Thymus (tissue), 11 donors: ENCODE results near the gene SLC29A1. TPM values are rescaled to one million over a fixed set of nuclear protein-coding genes. Genes with fewer than 3 reads are reported as not detected.
A peak's percentile ranks its signal among the peaks of the same experiment; 100 is the strongest.

ENCODE experiments used
- DNase-seq, 9 donors: peaks; one replicate each; pipeline ENCODE4 v3.0.0-alpha.2; 2013; ENCODE audit warnings: low spot score in 9 of 9, low read depth in 6 of 9, missing footprints in 1 of 9
- H3K27ac ChIP-seq, 2 donors: one replicate each; pipeline ENCODE4 v1.5.1; 2013; ENCODE audit warnings: control low read depth in 1 of 2, low read depth in 1 of 2, low read length in 1 of 2, mild to moderate bottlenecking in 1 of 2, moderate library complexity in 1 of 2
- H3K27me3 ChIP-seq, 2 donors: one replicate each; pipeline ENCODE4 v1.5.1; 2013; ENCODE audit warnings: low read length in 1 of 2; ENCODE audit not compliant: control insufficient read depth in 2 of 2, insufficient read depth in 1 of 2
- H3K36me3 ChIP-seq, 2 donors: one replicate each; pipeline ENCODE4 v1.5.1; 2013; ENCODE audit warnings: low read length in 1 of 2, mild to moderate bottlenecking in 1 of 2, moderate library complexity in 1 of 2; ENCODE audit not compliant: control insufficient read depth in 2 of 2, insufficient read depth in 2 of 2
- H3K4me1 ChIP-seq, 2 donors: one replicate each; pipeline ENCODE4 v1.5.1; 2013; ENCODE audit warnings: low read length in 2 of 2; ENCODE audit not compliant: control insufficient read depth in 2 of 2, insufficient read depth in 2 of 2
- H3K4me3 ChIP-seq, 2 donors: one replicate each; pipeline ENCODE4 v1.5.1; 2013; ENCODE audit warnings: low read length in 2 of 2, control low read depth in 1 of 2, mild to moderate bottlenecking in 1 of 2
- H3K9me3 ChIP-seq, 2 donors: one replicate each; pipeline ENCODE4 v1.5.1; 2013; ENCODE audit warnings: low read length in 1 of 2, mild to moderate bottlenecking in 1 of 2; ENCODE audit not compliant: control insufficient read depth in 2 of 2, insufficient read depth in 1 of 2
- WGBS: extraction: QIAGEN DNeasy Blood & Tissue Kit; methylation state at CpG from one replicate; pipeline ENCODE4 v1.1.7; 2013; 5-methylcytosine and 5-hydroxymethylcytosine counted together
- polyA plus RNA-seq: library from polyadenylated mRNA; stranded (reverse); fragments of 200-250 nt; gene quantifications from one replicate; pipeline ENCODE4 v1.2.3, GENCODE V29; 2013
- total RNA-seq: library from RNA; stranded (reverse); fragments of 120-200 nt; gene quantifications from one replicate; pipeline ENCODE4 v1.2.4, GENCODE V29; 2013
- donor health status: healthy.

Gene SLC29A1
- total and polyA plus RNA-seq, 2 donors = 17.9 to 69.0 TPM

DNA sequence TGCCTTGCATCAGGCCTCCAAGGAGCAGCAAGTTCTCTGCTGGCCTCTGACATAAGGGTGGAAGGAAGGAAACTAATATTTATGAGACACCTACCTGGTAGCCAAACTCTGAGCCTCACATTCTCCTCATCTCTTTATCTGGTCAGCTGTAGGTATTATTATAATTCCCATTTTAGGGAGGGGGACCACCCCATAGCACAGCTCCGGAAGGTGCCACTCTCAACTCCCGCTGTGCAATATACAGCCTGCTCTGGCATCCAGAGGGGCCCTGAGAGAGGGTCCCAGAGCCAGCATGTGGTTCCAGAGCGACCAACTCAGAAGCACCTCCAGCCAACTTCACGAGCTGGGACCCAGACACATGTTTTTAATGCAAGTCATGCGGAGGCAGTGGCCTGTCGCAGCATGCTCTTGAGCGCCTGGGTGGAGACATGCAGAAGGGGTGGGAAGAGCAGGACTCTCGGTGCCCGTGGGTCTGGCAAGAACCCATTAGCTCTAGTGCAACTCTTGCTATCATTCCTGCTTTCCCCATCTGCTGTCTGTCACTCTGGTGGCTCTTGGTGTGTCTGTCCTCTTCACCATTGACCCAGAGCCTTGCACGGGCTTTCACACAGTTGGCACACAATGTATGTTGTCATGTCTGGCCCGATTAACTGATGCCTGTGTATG is 21.6 kb upstream of the SLC29A1 start:
- DNase-seq = no peak
- H3K4me3 ChIP-seq = no peak overlapping the region
- H3K27me3 ChIP-seq = no peaks in the 10 kb centered on the region
- 94% methylated on average over 11 of the region's 11 CpGs for WGBS
- no peaks in the 10 kb centered on the region for H3K36me3 ChIP-seq
- H3K27ac ChIP-seq = no peak overlapping the region
- H3K4me1 ChIP-seq = no peaks in the 10 kb centered on the region
- H3K9me3 ChIP-seq = no peaks in the 10 kb centered on the region

DNA sequence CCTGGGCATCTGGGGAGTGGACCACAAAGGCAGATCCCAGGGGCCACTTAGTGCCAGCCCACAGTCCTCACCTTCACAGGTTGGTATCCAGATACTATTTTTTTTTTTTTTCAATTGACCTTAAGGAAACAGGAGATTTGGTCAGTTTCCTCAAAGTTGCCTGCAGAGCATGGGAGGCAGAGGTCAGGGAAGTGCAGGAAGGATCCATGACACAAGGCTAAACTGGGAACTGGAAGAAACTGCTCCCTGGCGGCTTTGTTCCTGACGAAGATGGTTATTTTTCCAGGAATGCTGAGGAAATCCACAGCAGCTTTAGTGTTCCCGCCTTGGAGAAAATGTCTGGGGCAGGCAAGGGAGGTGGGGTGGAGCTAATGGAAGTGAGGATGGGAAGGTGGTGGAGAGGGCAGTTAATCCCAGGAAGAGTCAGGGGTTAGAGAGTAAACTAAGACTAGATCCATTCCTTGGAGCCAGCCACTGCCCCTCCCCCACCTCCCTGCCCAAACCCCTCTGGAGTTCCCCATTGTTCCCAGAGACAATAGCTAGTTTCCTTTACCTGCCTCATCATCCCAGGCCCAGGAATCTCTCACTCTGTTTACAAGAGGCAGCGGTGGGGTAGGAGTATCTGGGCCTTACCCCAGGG is 20.9 kb upstream of the SLC29A1 start:
- Histone ChIP-seq H3K9me3 (no peaks in the 10 kb centered on the region), H3K36me3 (no peaks in the 10 kb centered on the region), H3K4me1 (no peaks in the 10 kb centered on the region), H3K27ac (no peak overlapping the region), H3K4me3 (no peak overlapping the region), H3K27me3 (no peaks in the 10 kb centered on the region)
- no peak for DNase-seq
- whole genome bisulfite sequencing = 98% methylated on average over 4 of the region's 4 CpGs

DNA sequence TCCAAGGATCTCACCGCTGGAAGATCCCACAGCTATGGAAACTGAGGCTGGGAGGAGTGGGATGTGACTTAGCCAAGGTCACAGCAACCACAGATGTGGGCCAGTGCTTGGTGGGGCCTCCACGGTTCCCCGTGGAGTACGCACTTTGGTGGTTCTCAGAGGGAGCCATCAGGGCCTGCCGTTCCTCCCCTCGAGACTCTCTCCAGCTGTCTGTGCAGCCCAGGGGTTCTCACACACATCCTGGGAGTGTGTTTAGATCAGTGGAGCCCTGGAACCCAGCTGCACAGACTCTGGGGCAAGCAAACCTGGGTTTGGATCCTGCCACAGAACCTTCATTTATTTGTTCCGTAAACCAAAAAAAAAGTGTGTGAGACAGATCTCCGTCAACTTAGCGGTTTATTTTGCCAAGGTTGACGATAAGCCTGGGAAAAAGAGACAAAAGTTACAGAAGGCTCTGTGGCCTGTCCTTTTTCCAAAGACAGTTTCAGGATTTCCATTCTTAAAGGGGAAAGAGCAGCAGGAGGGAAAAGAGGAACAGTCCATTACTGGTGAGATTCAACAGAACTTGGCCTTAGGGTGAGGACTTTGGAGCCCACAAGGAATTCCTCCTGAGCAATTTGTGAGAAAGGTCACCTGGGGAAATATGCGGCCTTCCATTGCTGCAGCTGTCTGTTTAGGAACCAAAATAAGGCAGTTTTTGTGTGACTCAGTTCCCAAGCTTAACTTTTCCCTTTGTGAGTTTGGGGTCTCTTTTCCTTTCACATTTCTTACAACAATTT is 20.2 kb upstream of the SLC29A1 start:
- no peaks in the 10 kb centered on the region for H3K9me3 ChIP-seq
- no peaks in the 10 kb centered on the region for H3K27me3 ChIP-seq
- WGBS = 97% methylated on average over 11 of the region's 11 CpGs
- no peak overlapping the region for H3K4me3 ChIP-seq
- no peaks in the 10 kb centered on the region for H3K4me1 ChIP-seq
- H3K36me3 ChIP-seq = no peaks in the 10 kb centered on the region
- DNase-seq = no peak
- no peak overlapping the region for H3K27ac ChIP-seq

DNA sequence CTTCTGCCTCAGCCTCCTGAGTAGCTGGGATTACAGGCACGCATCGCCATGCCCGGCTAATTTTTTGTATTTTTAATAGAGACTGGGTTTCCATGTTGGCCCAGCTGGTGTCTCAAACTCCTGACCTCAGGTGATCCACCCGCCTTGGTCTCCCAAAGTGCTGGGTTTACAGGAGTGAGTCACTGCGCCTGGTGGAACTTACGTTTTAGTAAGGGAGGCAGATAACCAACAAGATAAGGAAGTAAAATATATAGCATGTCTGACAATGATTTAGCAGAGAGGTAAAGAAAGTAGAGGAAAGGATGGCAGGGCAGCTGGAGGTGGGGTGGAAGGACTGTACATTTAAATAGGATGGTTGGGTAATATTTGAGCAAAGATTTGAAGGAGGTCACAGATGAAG is 19.4 kb upstream of the SLC29A1 start:
- H3K4me3 ChIP-seq = no peak overlapping the region
- no peaks in the 10 kb centered on the region for H3K9me3 ChIP-seq
- H3K27me3 ChIP-seq = no peaks in the 10 kb centered on the region
- DNase-seq = no peak
- H3K27ac ChIP-seq = no peak overlapping the region
- no peaks in the 10 kb centered on the region for H3K4me1 ChIP-seq
- 92% methylated on average over 6 of the region's 6 CpGs for WGBS
- no peaks in the 10 kb centered on the region for H3K36me3 ChIP-seq

DNA sequence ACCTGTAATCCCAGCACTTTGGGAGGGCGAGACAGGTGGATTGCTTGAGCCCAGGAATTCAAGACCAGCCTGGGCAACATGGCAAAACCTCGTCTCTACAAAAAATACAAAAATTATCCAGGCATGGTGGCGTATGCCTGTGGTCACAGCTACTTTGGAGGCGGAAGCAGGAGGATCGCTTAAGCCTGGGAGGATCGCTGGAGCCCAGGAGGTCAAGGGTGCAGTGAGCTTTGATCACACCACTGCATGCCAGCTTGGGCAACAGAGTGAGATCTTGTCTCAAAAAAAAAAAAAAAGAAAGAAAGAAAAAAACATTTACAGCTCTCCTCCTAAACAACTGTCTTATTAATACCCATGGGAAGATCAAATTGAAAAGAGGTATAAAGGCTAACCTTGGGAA is 15.4 kb upstream of the SLC29A1 start:
- Histone ChIP-seq H3K27ac (no peak overlapping the region), H3K4me1 (no peaks in the 10 kb centered on the region), H3K4me3 (no peak overlapping the region), H3K36me3 (no peaks in the 10 kb centered on the region), H3K9me3 (no peaks in the 10 kb centered on the region), H3K27me3 (no peaks in the 10 kb centered on the region)
- DNase-seq = no peak
- 96% methylated on average over 6 of the region's 6 CpGs for WGBS

DNA sequence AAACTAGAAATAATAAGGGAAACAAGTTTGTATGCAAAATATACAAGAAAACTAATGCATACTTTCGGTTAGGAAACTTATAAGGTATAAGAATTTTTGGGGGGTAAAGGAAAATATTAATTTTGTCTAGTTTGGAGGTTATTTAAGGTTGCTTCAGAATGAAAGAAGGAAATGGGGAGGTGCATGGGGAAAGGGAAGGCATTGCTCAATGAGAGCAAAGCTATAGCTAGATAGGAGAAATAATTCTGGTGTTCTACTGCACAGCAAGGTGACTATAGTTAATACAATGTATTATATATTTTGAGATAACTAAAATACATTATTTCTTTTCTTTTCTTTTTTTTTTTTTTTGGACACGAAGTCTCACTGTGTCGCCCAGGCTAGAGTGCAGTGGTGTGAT is 12.1 kb upstream of the SLC29A1 start:
- WGBS = 99% methylated on average over 3 of the region's 3 CpGs
- H3K9me3 ChIP-seq = no peaks in the 10 kb centered on the region
- peaks cover 5% of the 10 kb centered on the region in 2 donors for H3K4me1 ChIP-seq
- DNase-seq = no peak
- H3K36me3 ChIP-seq = no peaks in the 10 kb centered on the region
- H3K27me3 ChIP-seq = no peaks in the 10 kb centered on the region
- H3K4me3 ChIP-seq = no peak overlapping the region
- no peak overlapping the region for H3K27ac ChIP-seq

DNA sequence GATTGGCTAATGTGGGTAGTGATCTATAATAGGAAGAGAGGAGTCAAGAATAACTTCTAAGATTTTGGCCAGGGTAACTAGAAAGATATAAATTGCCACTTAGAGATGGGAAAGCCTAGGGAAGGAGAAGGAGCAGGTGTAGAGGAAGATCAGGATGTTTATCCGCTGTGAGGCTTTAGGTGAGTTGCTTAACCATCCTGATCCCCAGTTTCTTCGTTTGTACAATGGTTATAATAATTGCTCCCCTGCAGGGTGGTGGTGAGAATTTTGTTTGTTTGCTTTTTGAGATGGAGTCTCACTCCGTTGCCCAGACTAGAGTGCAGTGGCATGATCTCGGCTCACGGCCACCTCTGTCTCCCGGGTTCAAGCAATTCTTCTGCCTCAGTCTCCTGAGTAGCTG is 9.1 kb upstream of the SLC29A1 start:
- WGBS = 96% methylated on average over 6 of the region's 6 CpGs
- no peak overlapping the region for H3K4me3 ChIP-seq
- no peaks in the 10 kb centered on the region for H3K36me3 ChIP-seq
- no peaks in the 10 kb centered on the region for H3K27me3 ChIP-seq
- H3K4me1 ChIP-seq = peaks cover 30 to 36% of the 10 kb centered on the region in 2 donors
- DNase-seq = no peak
- H3K9me3 ChIP-seq = no peaks in the 10 kb centered on the region
- no peak overlapping the region for H3K27ac ChIP-seq

DNA sequence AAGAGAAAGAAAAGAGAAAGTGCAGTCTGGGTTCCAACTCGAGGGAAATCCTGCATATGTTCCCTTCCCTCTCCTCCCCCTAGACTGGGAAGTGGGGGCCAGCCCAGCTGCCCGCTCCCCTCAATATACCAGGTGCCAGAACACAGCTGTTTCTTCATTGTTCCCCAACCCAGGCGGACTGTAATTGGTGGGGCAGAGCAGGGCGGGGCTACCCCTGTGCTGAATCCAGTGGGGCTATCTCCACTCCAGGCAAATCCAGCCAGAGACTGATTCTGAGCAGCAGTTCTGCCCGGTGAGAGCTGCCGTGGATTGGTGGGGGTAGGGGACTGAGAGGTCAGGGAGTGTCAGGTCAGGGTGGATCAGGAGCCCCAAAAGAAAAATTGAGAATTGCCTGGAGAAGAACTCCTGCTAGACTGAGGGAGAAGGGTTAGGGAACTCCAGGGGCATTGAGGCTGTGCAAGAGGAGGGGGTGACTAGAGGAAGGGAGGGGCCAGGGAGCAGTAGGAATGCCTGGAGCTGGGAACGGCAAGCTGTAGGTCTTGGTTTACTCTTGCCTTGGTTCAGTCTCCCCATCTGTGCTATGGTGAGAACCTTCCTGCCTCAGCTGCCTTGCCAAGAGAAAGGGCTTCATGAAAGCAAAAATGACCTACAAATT is 6.6 kb upstream of the SLC29A1 start, which contains the start of gene MYMX:
TSS of gene MYMX (plus strand) at position 250 of the 655 bp plus-strand sequence. CDS start 546 bp downstream, outside the sequence.
- Histone ChIP-seq H3K4me3 (peak within 1 kb of the TSS; percentile 5 to 17), H3K36me3 (no peaks in the 10 kb centered on the region), H3K27me3 (no peaks in the 10 kb centered on the region), H3K4me1 (peaks cover 47 to 60% of the 10 kb centered on the region in 2 donors), H3K9me3 (no peaks in the 10 kb centered on the region), H3K27ac (peak within 1 kb of the TSS in 1 of 2 donors; percentile 89)
- 37% methylated on average over 7 of the region's 7 CpGs for WGBS
- peak in 2 of 9 donors; percentile 52 to 73 for DNase-seq
